HepG2 (cell line): ENCODE results near the gene FGA. TPM values are rescaled to one million over a fixed set of nuclear protein-coding genes. Genes with fewer than 3 reads are reported as not detected.
A peak's percentile ranks its signal among the peaks of the same experiment; 100 is the strongest.

Experiments
- ATF3 ChIP-seq: sonication (generic); formaldehyde crosslinking; IDR thresholded peaks from 2 replicates; pipeline ENCODE4 v1.4.0; 2020; ENCODE audit warnings: missing genetic modification reagents
- BORCS8-MEF2B ChIP-seq: sonication (generic); formaldehyde crosslinking; IDR thresholded peaks from 2 replicates; pipeline ENCODE4 v1.8.0; 2022; ENCODE audit warnings: mild to moderate bottlenecking, missing genetic modification reagents
- CHD4 ChIP-seq: fragments of 200-600 bp; sonication (generic); IDR thresholded peaks from 2 replicates; pipeline ENCODE4 v1.7.0; 2017; ENCODE audit warnings: mild to moderate bottlenecking, low read length, borderline replicate concordance
- IRF9 ChIP-seq: sonication (generic); formaldehyde crosslinking; IDR thresholded peaks from 2 replicates; pipeline ENCODE4 v1.8.0; 2022; ENCODE audit warnings: missing genetic modification reagents, mild to moderate bottlenecking, borderline replicate concordance
- POLR2G ChIP-seq: fragments of 200-400 bp; formaldehyde crosslinking; IDR thresholded peaks from 2 replicates; pipeline ENCODE4 v1.6.1; 2018; ENCODE audit warnings: mild to moderate bottlenecking, low read depth, low read length, moderate library complexity
- REST ChIP-seq, 2 experiments: IDR thresholded peaks; 2 replicates each; pipeline ENCODE4 v1.6.1; 2011 to 2012; ENCODE audit warnings: low read length in 2 of 2, borderline replicate concordance in 1 of 2, low read depth in 1 of 2, mild to moderate bottlenecking in 1 of 2, moderate library complexity in 1 of 2
- RFX5 ChIP-seq: IDR thresholded peaks from 2 replicates; pipeline ENCODE4 v1.6.1; 2011; ENCODE audit warnings: low read depth, low read length, improper control_type of control experiment
- SNAPC5 ChIP-seq: sonication (generic); formaldehyde crosslinking; IDR thresholded peaks from 2 replicates; pipeline ENCODE4 v1.8.1; 2023; ENCODE audit warnings: mild to moderate bottlenecking, missing genetic modification reagents, borderline replicate concordance
- SSRP1 ChIP-seq: IDR thresholded peaks from 2 replicates; pipeline ENCODE4 v1.6.1; 2016; ENCODE audit warnings: control low read depth
- ZMYM4 ChIP-seq: sonication (generic); formaldehyde crosslinking; IDR thresholded peaks from 2 replicates; pipeline ENCODE4 v1.8.1; 2023; ENCODE audit warnings: mild to moderate bottlenecking, missing genetic modification reagents
- ZNF326 ChIP-seq: sonication (generic); formaldehyde crosslinking; IDR thresholded peaks from 2 replicates; pipeline ENCODE4 v1.4.0; 2020; ENCODE audit warnings: missing genetic modification reagents, borderline replicate concordance
- ZNF343 ChIP-seq: sonication (generic); formaldehyde crosslinking; IDR thresholded peaks from 2 replicates; pipeline ENCODE4 v1.4.0; 2020; ENCODE audit warnings: mild to moderate bottlenecking, missing genetic modification reagents
- polyA plus RNA-seq, 8 experiments: library from polyadenylated mRNA; depleted of rRNA in 3 of 8; stranded (reverse) in 7 of 8; unstranded in 1 of 8; fragments of >200 nt; fragmentation: Illumina TruSeq in 4 of 8; extraction: Trizol in 4 of 8; gene quantifications; 2 replicates each; pipeline versions ENCODE4 v1.2.1 to v1.2.3, GENCODE V29; 2011 to 2016; ENCODE audit warnings: low read depth in 4 of 8, missing spikeins in 1 of 8, mixed read lengths in 1 of 8; ENCODE audit not compliant: insufficient read depth in 1 of 8
- total RNA-seq, 5 experiments: library from RNA; depleted of rRNA; stranded (reverse); fragments of >200 nt; fragmentation: Illumina TruSeq; extraction: Trizol; gene quantifications; 2 replicates each; pipeline ENCODE4 v1.2.3, GENCODE V29; 2016; ENCODE audit warnings: low read depth in 1 of 5
- TF ChIP-seq, protein P1 (sequence below): sonication (generic); formaldehyde crosslinking; IDR thresholded peaks from 2 replicates; pipeline ENCODE4 v1.8.0; 2022; ENCODE audit warnings: mild to moderate bottlenecking, missing genetic modification reagents, borderline replicate concordance
- TF ChIP-seq, protein P2 (sequence below): sonication (generic); formaldehyde crosslinking; conservative IDR thresholded peaks from 2 replicates; pipeline ENCODE4 v1.8.0; 2022; ENCODE audit warnings: low read depth, missing genetic modification reagents
- TF ChIP-seq, protein P3 (sequence below): sonication (generic); formaldehyde crosslinking; IDR thresholded peaks from 2 replicates; pipeline ENCODE4 v1.4.0; 2020; ENCODE audit warnings: missing genetic modification reagents
- TF ChIP-seq, protein P4 (sequence below): sonication (generic); formaldehyde crosslinking; IDR thresholded peaks from 2 replicates; pipeline ENCODE4 v1.5.0; 2020; ENCODE audit warnings: missing genetic modification reagents, mild to moderate bottlenecking, borderline replicate concordance

The FGA gene
- total and polyA plus RNA-seq, 2 of the 13 experiments (the other 11 are each of a cell fraction or from before 2014, with no cell fraction given) = 640 to 1,523 TPM

- TF ChIP-seq REST (IDR thresholded peaks at IDR 0.05; ENCODE audit: borderline replicate concordance in 1 of 2, low read depth in 1 of 2, low read length in 2 of 2) = peak in 1 of 2 experiments; percentile 43; a peak in 1 of 4 replicates
- no peak for TF ChIP-seq SNAPC5 (CRISPR knock-in tag)
- TF ChIP-seq, protein P1, sequence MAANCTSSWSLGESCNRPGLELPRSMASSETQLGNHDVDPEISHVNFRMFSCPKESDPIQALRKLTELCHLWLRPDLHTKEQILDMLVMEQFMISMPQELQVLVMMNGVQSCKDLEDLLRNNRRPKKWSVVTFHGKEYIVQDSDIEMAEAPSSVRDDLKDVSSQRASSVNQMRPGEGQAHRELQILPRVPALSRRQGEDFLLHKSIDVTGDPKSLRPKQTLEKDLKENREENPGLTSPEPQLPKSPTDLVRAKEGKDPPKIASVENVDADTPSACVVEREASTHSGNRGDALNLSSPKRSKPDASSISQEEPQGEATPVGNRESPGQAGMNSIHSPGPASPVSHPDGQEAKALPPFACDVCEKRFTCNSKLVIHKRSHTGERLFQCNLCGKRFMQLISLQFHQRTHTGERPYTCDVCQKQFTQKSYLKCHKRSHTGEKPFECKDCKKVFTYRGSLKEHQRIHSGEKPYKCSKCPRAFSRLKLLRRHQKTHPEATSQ (CRISPR knock-in tag) = 0 out of 2 replicates have a peak, but pooled peaks have one; percentile 43
- TF ChIP-seq SSRP1 (CRISPR knock-in tag) = no peak
- TF ChIP-seq, protein P2, sequence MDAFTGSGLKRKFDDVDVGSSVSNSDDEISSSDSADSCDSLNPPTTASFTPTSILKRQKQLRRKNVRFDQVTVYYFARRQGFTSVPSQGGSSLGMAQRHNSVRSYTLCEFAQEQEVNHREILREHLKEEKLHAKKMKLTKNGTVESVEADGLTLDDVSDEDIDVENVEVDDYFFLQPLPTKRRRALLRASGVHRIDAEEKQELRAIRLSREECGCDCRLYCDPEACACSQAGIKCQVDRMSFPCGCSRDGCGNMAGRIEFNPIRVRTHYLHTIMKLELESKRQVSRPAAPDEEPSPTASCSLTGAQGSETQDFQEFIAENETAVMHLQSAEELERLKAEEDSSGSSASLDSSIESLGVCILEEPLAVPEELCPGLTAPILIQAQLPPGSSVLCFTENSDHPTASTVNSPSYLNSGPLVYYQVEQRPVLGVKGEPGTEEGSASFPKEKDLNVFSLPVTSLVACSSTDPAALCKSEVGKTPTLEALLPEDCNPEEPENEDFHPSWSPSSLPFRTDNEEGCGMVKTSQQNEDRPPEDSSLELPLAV (CRISPR knock-in tag) = no peak
- no peak for TF ChIP-seq ATF3 (CRISPR knock-in tag)
- no peak for TF ChIP-seq RFX5
- TF ChIP-seq POLR2G = peak; percentile 46
- TF ChIP-seq ZNF326 (CRISPR knock-in tag) = no peak
- TF ChIP-seq BORCS8-MEF2B (CRISPR knock-in tag) = peak; percentile 77
- TF ChIP-seq IRF9 (CRISPR knock-in tag) = no peak
- TF ChIP-seq CHD4 = no peak
- no peak for TF ChIP-seq ZNF343
- no peak for TF ChIP-seq ZMYM4
- TF ChIP-seq, protein P3, sequence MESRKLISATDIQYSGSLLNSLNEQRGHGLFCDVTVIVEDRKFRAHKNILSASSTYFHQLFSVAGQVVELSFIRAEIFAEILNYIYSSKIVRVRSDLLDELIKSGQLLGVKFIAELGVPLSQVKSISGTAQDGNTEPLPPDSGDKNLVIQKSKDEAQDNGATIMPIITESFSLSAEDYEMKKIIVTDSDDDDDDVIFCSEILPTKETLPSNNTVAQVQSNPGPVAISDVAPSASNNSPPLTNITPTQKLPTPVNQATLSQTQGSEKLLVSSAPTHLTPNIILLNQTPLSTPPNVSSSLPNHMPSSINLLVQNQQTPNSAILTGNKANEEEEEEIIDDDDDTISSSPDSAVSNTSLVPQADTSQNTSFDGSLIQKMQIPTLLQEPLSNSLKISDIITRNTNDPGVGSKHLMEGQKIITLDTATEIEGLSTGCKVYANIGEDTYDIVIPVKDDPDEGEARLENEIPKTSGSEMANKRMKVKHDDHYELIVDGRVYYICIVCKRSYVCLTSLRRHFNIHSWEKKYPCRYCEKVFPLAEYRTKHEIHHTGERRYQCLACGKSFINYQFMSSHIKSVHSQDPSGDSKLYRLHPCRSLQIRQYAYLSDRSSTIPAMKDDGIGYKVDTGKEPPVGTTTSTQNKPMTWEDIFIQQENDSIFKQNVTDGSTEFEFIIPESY = peak; percentile 33; the same call in 1 of the 2 replicates
- TF ChIP-seq, protein P4, sequence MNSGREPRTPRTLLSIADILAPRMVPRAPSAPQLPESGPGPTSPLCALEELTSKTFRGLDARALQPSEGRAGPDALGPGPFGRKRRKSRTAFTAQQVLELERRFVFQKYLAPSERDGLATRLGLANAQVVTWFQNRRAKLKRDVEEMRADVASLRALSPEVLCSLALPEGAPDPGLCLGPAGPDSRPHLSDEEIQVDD (CRISPR knock-in tag) = no peak
Observed at GRCh38 chr4:154606728-154607723, 16.5 kb upstream of the FGA start (continued).
